Muscle layer of colon (tissue), 2 donors: Measurements from ENCODE around the gene TOMM34.

Source experiments
- H3K27ac ChIP-seq: one replicate; pipeline ENCODE4 v1.7.0; 2013; ENCODE audit warnings: low read depth, mild to moderate bottlenecking, low read length, moderate library complexity
- H3K27me3 ChIP-seq, 2 donors: one replicate each; pipeline ENCODE4 v1.7.0; 2013; ENCODE audit warnings: low read length in 2 of 2, mild to moderate bottlenecking in 2 of 2; ENCODE audit not compliant: insufficient read depth in 2 of 2, control insufficient read depth in 1 of 2
- H3K36me3 ChIP-seq: one replicate; pipeline ENCODE4 v1.7.0; 2013; ENCODE audit warnings: mild to moderate bottlenecking, low read length; ENCODE audit not compliant: insufficient read depth
- H3K4me1 ChIP-seq: one replicate; pipeline ENCODE4 v1.7.0; 2013; ENCODE audit warnings: mild to moderate bottlenecking, low read length; ENCODE audit not compliant: insufficient read depth
- H3K4me3 ChIP-seq, 2 donors: one replicate each; pipeline ENCODE4 v1.7.0; 2013; ENCODE audit warnings: low read length in 2 of 2, low read depth in 1 of 2, mild to moderate bottlenecking in 1 of 2, moderate library complexity in 1 of 2
- H3K9ac ChIP-seq: one replicate; pipeline ENCODE4 v1.7.0; 2013; ENCODE audit warnings: low read length
- H3K9me3 ChIP-seq: one replicate; pipeline ENCODE4 v1.7.0; 2013; ENCODE audit warnings: mild to moderate bottlenecking, low read length
- donor health status: abdominal sarcoma.
- donor health status: Adenocarcinoma of cecum.

TOMM34 gene

DNA sequence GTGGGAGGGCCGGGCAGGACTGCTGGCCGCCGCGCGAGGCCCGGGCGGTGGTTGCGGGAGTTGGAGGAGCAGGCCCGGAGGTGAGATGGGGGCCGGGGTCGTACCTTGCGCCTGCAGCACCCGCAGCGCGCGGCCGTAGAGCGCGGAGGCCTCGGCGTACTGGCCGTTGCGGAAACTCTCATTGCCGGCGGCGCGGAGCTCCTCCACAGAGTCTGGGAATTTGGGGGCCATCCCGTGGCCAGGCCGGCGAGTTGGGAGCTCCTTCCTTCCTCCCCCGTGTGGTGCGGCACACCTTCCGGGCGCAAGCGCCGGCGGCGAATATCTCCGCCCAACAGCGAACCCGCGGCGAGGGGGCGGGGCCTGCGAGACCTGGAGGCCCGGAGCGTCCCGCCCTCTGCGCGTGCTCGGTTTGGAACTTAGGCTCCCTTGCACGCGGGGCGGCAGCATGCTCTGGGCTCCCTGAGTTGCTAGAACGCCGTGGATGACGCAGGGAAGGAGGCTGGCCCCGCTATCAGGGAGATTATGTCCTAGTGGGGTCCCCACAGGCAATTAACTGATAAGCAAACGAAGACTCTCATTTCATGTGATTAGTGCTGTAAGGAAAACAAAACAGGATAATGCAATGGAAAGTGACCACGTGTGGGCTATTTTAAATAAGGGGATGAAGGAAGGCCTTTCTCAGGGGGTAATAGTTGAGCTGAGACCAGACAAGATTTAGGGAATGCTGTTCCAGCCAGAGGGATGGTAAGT, at the start of gene TOMM34:
Gene TOMM34, minus strand, starts transcription at position 295 of the 750 bp plus-strand sequence. Its CDS starts 64 bp downstream, at position 231.
- Histone ChIP-seq H3K27ac (peak within 1 kb of the TSS; percentile 85), H3K4me3 (peak within 1 kb of the TSS; percentile 59 to 71), H3K36me3 (peaks cover 11% of the 10 kb centered on the region), H3K9ac (peak within 1 kb of the TSS; percentile 50), H3K27me3 (no peaks in the 10 kb centered on the region), H3K9me3 (no peaks in the 10 kb centered on the region), H3K4me1 (peaks cover 9% of the 10 kb centered on the region)

DNA sequence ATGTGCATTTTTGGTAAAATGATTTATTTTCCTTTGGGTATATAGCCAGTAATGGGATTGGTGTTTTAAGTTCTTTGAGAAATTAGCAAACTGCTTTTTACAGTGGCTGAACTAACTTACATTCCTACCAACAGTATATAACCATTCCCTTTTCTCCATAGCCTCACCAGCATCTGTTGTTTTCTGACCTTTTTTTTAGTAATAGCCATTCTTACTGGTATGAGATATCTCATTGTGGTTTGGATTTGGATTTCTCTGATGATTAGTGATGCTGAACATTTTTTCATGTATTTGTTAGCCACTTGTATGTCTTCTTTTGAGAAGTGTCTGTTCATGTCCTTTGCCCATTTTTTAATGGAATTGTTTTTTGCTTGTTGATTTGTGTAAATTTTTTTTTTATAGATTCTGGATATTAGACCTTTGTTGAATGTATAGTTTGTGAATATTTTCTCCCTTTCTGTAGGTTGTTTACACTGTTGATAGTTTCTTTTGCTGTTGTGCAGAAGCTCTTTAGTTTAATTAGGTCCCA, 48.4 kb upstream of the TOMM34 start:
- Histone ChIP-seq H3K27ac (no peak overlapping the region), H3K27me3 (no peaks in the 10 kb centered on the region), H3K9ac (no peak overlapping the region), H3K36me3 (peaks cover 10% of the 10 kb centered on the region), H3K9me3 (no peaks in the 10 kb centered on the region), H3K4me1 (no peaks in the 10 kb centered on the region), H3K4me3 (no peak overlapping the region)

GRCh38 chr20:44997668-44998067, 37.5 kb upstream of the TOMM34 start:
- Histone ChIP-seq H3K27ac (no peak overlapping the region), H3K27me3 (no peaks in the 10 kb centered on the region), H3K36me3 (peaks cover 42% of the 10 kb centered on the region), H3K9me3 (no peaks in the 10 kb centered on the region), H3K9ac (no peak overlapping the region), H3K4me1 (no peaks in the 10 kb centered on the region), H3K4me3 (no peak overlapping the region)

DNA sequence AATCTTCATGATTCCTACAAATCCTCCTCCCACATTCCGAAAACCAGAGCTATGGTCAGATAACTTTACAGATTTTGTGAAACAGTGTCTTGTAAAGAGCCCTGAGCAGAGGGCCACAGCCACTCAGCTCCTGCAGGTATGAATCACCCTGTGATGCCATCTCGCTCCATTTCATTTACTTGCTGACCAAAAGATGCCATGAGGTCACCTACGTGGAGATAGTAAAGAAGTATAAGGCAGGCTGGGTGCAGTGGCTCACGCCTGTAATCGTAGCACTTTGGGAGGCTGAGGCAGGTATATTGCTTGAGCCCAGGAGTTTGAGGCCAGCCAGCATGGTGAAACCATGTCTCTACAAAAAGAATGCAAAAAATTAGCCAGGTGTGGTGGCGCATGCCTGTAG, 37.0 kb upstream of the TOMM34 start:
- Histone ChIP-seq H3K4me3 (no peak overlapping the region), H3K4me1 (no peaks in the 10 kb centered on the region), H3K27me3 (no peaks in the 10 kb centered on the region), H3K27ac (no peak overlapping the region), H3K36me3 (peaks cover 42% of the 10 kb centered on the region), H3K9me3 (no peaks in the 10 kb centered on the region), H3K9ac (no peak overlapping the region)

- Histone ChIP-seq H3K4me1 (peaks cover 6% of the 10 kb centered on the region), H3K27ac (no peak overlapping the region)
These were observed 33.1 kb upstream of the TOMM34 start for GRCh38 chr20:44993343-44993742.

DNA sequence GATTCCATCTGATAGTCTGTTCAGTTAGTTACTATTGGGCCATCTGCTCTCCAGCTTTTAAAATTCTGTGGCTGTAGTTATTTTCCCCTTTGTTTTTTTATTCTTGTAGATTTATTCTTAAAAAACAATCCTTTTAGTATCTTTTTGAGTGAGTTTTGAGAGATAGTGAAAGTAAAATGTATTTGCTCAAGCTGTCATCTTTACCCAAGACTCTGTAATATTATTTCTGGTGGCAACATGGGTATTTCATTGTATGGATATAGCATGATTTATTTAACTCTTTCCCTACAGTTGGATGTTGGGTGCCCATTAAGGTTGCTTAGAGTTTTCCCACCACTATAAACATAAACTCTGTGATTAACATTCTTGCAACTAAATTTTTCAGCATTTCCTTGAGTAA, 30.8 kb upstream of the TOMM34 start:
- peaks cover 6% of the 10 kb centered on the region for H3K4me1 ChIP-seq
- no peaks in the 10 kb centered on the region for H3K27me3 ChIP-seq
- no peaks in the 10 kb centered on the region for H3K9me3 ChIP-seq
- H3K36me3 ChIP-seq = peaks cover 7% of the 10 kb centered on the region
- no peak overlapping the region for H3K9ac ChIP-seq
- H3K4me3 ChIP-seq = no peak overlapping the region
- no peak overlapping the region for H3K27ac ChIP-seq

More at GRCh38 chr20:44993343-44993742, 33.1 kb upstream of the TOMM34 start:
- peaks cover 20% of the 10 kb centered on the region for H3K36me3 ChIP-seq
- no peak overlapping the region for H3K9ac ChIP-seq
- no peak overlapping the region for H3K4me3 ChIP-seq
- H3K27me3 ChIP-seq = no peaks in the 10 kb centered on the region
- no peaks in the 10 kb centered on the region for H3K9me3 ChIP-seq

- no peak overlapping the region for H3K4me3 ChIP-seq
These were observed 30.2 kb upstream of the TOMM34 start for GRCh38 chr20:44990425-44990824.

DNA sequence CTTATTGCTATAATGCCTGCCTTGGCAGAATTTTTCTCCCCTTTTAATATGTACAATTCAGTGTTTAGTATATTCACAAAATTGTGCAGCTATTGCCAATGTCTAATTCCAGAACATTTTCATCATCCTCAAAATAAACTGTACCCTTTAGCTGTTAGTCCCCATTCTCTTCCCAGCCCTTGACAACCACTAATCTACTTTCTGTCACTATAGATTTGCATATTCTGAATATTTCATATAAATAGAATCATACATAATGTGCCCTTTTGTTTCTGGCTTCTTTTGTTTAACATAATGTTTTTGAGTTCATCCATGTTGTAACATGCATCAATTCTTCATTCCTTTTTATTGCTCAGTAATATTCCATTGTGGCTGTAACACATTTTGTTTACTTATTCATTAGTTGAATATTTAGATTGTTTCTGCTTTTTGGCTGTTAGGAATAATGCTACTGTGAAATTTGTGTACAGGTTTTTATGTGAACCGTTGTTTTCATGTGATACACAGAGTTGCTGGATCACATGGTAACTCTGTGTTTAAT, 28.5 kb upstream of the TOMM34 start:
- no peaks in the 10 kb centered on the region for H3K27me3 ChIP-seq

More at GRCh38 chr20:44990425-44990824, 30.2 kb upstream of the TOMM34 start:
- peaks cover 6% of the 10 kb centered on the region for H3K4me1 ChIP-seq
- H3K9ac ChIP-seq = no peak overlapping the region
- H3K27me3 ChIP-seq = no peaks in the 10 kb centered on the region
- H3K27ac ChIP-seq = no peak overlapping the region
- peaks cover 2% of the 10 kb centered on the region for H3K36me3 ChIP-seq
- H3K9me3 ChIP-seq = no peaks in the 10 kb centered on the region

DNA sequence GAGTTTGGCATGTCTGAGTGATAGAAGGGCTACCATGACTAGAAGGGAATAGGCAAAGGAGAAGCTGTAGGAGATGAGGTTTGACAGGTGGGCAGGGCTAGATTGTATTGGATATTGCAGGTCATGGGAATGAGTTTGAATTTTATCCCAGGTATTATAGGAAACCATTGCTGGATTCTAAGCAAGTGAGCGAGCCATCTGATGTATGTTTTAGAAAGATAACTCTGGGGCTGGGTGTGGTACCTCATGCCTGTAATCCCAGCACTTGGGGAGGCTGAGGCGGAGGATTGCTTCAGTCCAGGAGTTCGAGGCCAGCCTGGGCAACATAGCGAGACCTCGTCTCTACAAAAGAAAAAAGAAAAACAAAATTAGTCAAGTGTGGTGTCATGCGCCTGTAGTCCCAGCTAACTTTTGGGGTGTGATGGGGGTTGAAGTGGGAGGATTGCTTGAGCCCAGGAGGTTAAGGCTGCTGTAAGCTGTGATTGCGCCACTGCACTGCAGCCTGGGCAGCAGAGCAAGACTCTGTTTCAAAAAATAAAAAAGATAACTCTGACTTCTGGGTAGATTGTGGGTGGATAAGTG, 23.0 kb upstream of the TOMM34 start:
- Histone ChIP-seq H3K9ac (no peak overlapping the region), H3K4me3 (no peak overlapping the region), H3K36me3 (peaks cover 42% of the 10 kb centered on the region), H3K27me3 (no peaks in the 10 kb centered on the region), H3K27ac (no peak overlapping the region), H3K4me1 (no peaks in the 10 kb centered on the region), H3K9me3 (no peaks in the 10 kb centered on the region)

More for the DNA sequence above, 28.5 kb upstream of the TOMM34 start:
- Histone ChIP-seq H3K4me1 (peaks cover 6% of the 10 kb centered on the region), H3K4me3 (no peak overlapping the region), H3K9me3 (no peaks in the 10 kb centered on the region), H3K9ac (no peak overlapping the region), H3K36me3 (peaks cover 8% of the 10 kb centered on the region), H3K27ac (no peak overlapping the region)

DNA sequence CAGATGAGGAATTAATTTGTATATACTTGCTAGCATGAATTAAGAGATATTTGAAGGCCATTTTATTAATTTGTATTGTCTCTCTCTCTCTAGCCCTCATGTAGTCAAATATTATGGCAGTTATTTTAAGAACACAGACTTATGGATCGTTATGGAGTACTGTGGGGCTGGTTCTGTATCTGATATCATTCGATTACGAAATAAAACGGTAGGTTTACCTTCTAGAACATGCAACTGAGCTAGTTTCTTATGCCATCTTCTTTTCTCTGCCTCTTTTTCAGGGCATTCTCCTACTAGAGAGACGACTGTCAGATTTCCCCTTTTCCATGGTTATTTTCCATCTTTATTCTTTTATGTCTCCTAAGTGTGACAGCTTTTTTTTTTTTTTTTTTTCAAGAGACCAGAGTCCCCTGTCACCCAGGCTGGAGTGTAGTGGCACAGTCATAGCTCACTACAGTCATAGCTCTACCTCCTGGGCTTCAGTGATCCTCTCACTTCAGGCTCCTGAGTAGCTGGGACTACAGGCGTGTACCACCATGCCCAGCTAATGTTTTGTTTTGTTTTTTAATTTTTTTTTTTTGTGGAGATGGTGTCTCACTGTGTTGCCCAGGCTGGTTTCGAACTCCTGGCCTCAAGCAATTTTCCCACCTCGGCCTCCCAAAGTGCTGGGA, 21.7 kb upstream of the TOMM34 start:
- Histone ChIP-seq H3K9me3 (no peaks in the 10 kb centered on the region), H3K4me3 (no peak overlapping the region), H3K9ac (no peak overlapping the region), H3K4me1 (no peaks in the 10 kb centered on the region), H3K27me3 (no peaks in the 10 kb centered on the region), H3K36me3 (peaks cover 42% of the 10 kb centered on the region), H3K27ac (no peak overlapping the region)

DNA sequence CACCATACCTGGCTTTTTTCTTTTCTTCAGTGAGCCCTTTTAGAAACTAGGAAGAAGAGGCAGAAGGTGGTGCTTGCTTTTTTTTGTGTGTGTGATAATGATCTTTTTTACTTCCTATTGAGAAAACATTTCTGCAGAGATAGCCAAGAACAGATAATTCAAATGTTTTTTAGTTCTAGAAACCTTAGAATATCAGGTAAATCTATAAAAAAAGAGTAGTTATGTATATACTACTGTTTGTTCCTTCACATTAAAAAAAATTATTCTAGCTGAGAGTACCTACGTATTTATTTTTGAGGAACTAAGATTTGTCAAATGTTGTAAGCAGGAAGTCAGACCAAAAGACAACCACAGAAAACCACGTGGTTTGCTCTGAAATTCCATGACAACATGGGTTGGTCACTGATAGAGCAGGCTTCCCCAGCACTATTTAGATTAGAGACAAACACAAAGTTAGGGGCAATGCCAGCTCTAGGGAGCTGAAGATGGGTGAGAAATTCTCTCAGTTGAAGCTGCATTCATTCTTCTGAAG, 19.0 kb upstream of the TOMM34 start:
- no peak overlapping the region for H3K4me3 ChIP-seq
- no peak overlapping the region for H3K9ac ChIP-seq
- H3K36me3 ChIP-seq = peaks cover 48% of the 10 kb centered on the region
- no peaks in the 10 kb centered on the region for H3K4me1 ChIP-seq
- no peak overlapping the region for H3K27ac ChIP-seq
- H3K9me3 ChIP-seq = no peaks in the 10 kb centered on the region
- H3K27me3 ChIP-seq = no peaks in the 10 kb centered on the region
